HG02970 (cell line): ENCODE measurements around the gene GATA1.

Experiments
- ATAC-seq: cut with Tn5 transposase; IDR thresholded peaks from one replicate; pipeline ENCODE4 v1.9.1; 2021; ENCODE audit warnings: mild to moderate bottlenecking, moderate library complexity, moderate number of reproducible peaks; ENCODE audit not compliant: unreplicated experiment, low FRiP score

GATA1 gene

GRCh38 chrX:48839686-48840085 lies 53.3 kb downstream of the GATA1 start:
- ATAC-seq: no peak
